Trophoblast cell (in vitro differentiated cells and primary cell): Measurements from ENCODE around the gene STX1A.

ENCODE experiments used
- DNase-seq, 2 donors: peaks; one replicate each; pipeline ENCODE4 v3.0.0-alpha.2; 2016
- H2AFZ ChIP-seq: 2 replicates; pipeline ENCODE4 v1.6.1; 2013; ENCODE audit warnings: low read length, moderate library complexity, mild to moderate bottlenecking; ENCODE audit not compliant: insufficient read depth, poor library complexity
- H2AK5ac ChIP-seq: 2 replicates; pipeline ENCODE4 v1.6.1; 2013; ENCODE audit warnings: mild to moderate bottlenecking, low read length
- H2BK120ac ChIP-seq: 2 replicates; pipeline ENCODE4 v1.6.1; 2013; ENCODE audit warnings: low read length, mild to moderate bottlenecking, moderate library complexity; ENCODE audit not compliant: insufficient read depth, poor library complexity
- H2BK12ac ChIP-seq: 2 replicates; pipeline ENCODE4 v1.6.1; 2013; ENCODE audit warnings: mild to moderate bottlenecking, low read length, moderate library complexity
- H2BK5ac ChIP-seq: 2 replicates; pipeline ENCODE4 v1.6.1; 2013; ENCODE audit warnings: low read length, low read depth, moderate library complexity, mild to moderate bottlenecking; ENCODE audit not compliant: poor library complexity
- H3K14ac ChIP-seq: 2 replicates; pipeline ENCODE4 v1.6.1; 2013; ENCODE audit warnings: mild to moderate bottlenecking, low read length
- H3K18ac ChIP-seq: 2 replicates; pipeline ENCODE4 v1.6.1; 2013; ENCODE audit warnings: mild to moderate bottlenecking, low read length
- H3K23ac ChIP-seq: 2 replicates; pipeline ENCODE4 v1.6.1; 2013; ENCODE audit warnings: low read length
- H3K27ac ChIP-seq: 2 replicates; pipeline ENCODE4 v1.5.1; 2013; ENCODE audit warnings: low read depth, mild to moderate bottlenecking, inconsistent platforms, low read length, moderate library complexity
- H3K27me3 ChIP-seq: 2 replicates; pipeline ENCODE4 v1.6.1; 2013; ENCODE audit warnings: inconsistent platforms, mild to moderate bottlenecking, low read length, moderate library complexity; ENCODE audit not compliant: insufficient read depth
- H3K36me3 ChIP-seq, 2 experiments: 1 replicate in 1 of 2; 2 replicates in 1 of 2; pipeline ENCODE4 v1.6.1; 2013; ENCODE audit warnings: low read length in 2 of 2, mild to moderate bottlenecking in 2 of 2, moderate library complexity in 1 of 2; ENCODE audit not compliant: insufficient read depth in 2 of 2, control insufficient read depth in 1 of 2
- H3K4ac ChIP-seq: 2 replicates; pipeline ENCODE4 v1.6.1; 2013; ENCODE audit warnings: low read depth, mild to moderate bottlenecking, low read length, moderate library complexity
- H3K4me1 ChIP-seq, 2 experiments: 1 replicate in 1 of 2; 2 replicates in 1 of 2; pipeline ENCODE4 v1.6.1; 2013; ENCODE audit warnings: low read length in 2 of 2, mild to moderate bottlenecking in 2 of 2, moderate library complexity in 1 of 2; ENCODE audit not compliant: insufficient read depth in 2 of 2, control insufficient read depth in 1 of 2
- H3K4me2 ChIP-seq: 2 replicates; pipeline ENCODE4 v1.6.1; 2013; ENCODE audit warnings: inconsistent platforms, mild to moderate bottlenecking, low read length, moderate library complexity
- H3K4me3 ChIP-seq: 2 replicates; pipeline ENCODE4 v1.5.1; 2013; ENCODE audit warnings: mild to moderate bottlenecking, low read depth, low read length, inconsistent platforms
- H3K79me1 ChIP-seq: one replicate; pipeline ENCODE4 v1.6.1; 2013; ENCODE audit warnings: low read length
- H3K79me2 ChIP-seq: 2 replicates; pipeline ENCODE4 v1.6.1; 2013; ENCODE audit warnings: low read length, mild to moderate bottlenecking; ENCODE audit not compliant: control insufficient read depth, insufficient read depth, poor library complexity
- H3K9ac ChIP-seq: 2 replicates; pipeline ENCODE4 v1.6.1; 2013; ENCODE audit warnings: mild to moderate bottlenecking, low read length
- H3K9me3 ChIP-seq: 2 replicates; pipeline ENCODE4 v1.6.1; 2013; ENCODE audit warnings: low read depth, mild to moderate bottlenecking, control low read depth, inconsistent platforms, low read length; ENCODE audit not compliant: insufficient read depth
- H4K12ac ChIP-seq: 2 replicates; pipeline ENCODE4 v1.6.1; 2013; ENCODE audit warnings: low read depth, mild to moderate bottlenecking, low read length, moderate library complexity
- H4K8ac ChIP-seq: 2 replicates; pipeline ENCODE4 v1.6.1; 2013; ENCODE audit warnings: low read depth, mild to moderate bottlenecking, low read length, moderate library complexity
- H4K91ac ChIP-seq: one replicate; pipeline ENCODE4 v1.6.1; 2013; ENCODE audit warnings: low read depth, mild to moderate bottlenecking, low read length, moderate library complexity
- WGBS: extraction: QIAGEN DNeasy Blood & Tissue Kit; methylation state at CpG from one replicate; pipeline ENCODE4 v1.1.7; 2013; ENCODE audit warnings: missing lambda C conversion rate; ENCODE audit not compliant: insufficient read length, insufficient coverage; ENCODE audit errors: extremely low coverage; 5-methylcytosine and 5-hydroxymethylcytosine counted together

STX1A gene

GRCh38 chr7:73683788-73684693, 35.4 kb downstream of the STX1A start:
- Histone ChIP-seq H2BK12ac (no peak overlapping the region), H3K27ac (no peak overlapping the region), H2BK5ac (no peak overlapping the region), H2BK120ac (peak overlapping the region; percentile 9), H3K9ac (peak overlapping the region; percentile 61), H4K8ac (peak overlapping the region; percentile 92), H3K14ac (peak overlapping the region; percentile 80), H3K4me1 (peaks cover 9 to 14% of the 10 kb centered on the region in 2 experiments), H3K4me3 (peak overlapping the region; percentile 87), H3K9me3 (no peaks in the 10 kb centered on the region), H3K18ac (peak overlapping the region; percentile 72), H3K4ac (peak overlapping the region; percentile 63), H3K36me3 (peaks cover 14% of the 10 kb centered on the region in 2 experiments), H3K4me2 (peak overlapping the region; percentile 90), H4K12ac (peak overlapping the region; percentile 74), H3K23ac (no peak overlapping the region), H4K91ac (peak overlapping the region; percentile 72), H3K79me1 (peaks cover 7% of the 10 kb centered on the region), H2AFZ (peak overlapping the region; percentile 89), H3K27me3 (no peaks in the 10 kb centered on the region), H3K79me2 (peaks cover 12% of the 10 kb centered on the region), H2AK5ac (no peak overlapping the region)
- no CpG with 5 or more reads among the region's 58 CpGs for WGBS
- peak in 1 of 2 donors; percentile 36 for DNase-seq

- Histone ChIP-seq H3K4me3 (peak within 1 kb of the TSS; percentile 98), H4K91ac (peak within 1 kb of the TSS; percentile 72), H3K27ac (no peak within 1 kb of the TSS), H4K12ac (peak within 1 kb of the TSS; percentile 74), H3K9ac (peak within 1 kb of the TSS; percentile 98), H3K27me3 (no peaks in the 10 kb centered on the region), H3K18ac (peak within 1 kb of the TSS; percentile 72), H3K4me2 (peak within 1 kb of the TSS; percentile 95), H3K4ac (peak within 1 kb of the TSS; percentile 63), H2AK5ac (no peak within 1 kb of the TSS), H3K14ac (peak within 1 kb of the TSS; percentile 80), H3K9me3 (no peaks in the 10 kb centered on the region), H3K4me1 (peaks cover 9 to 14% of the 10 kb centered on the region in 2 experiments), H3K36me3 (peaks cover 13 to 16% of the 10 kb centered on the region in 2 experiments), H2BK5ac (no peak within 1 kb of the TSS), H3K79me1 (peaks cover 7% of the 10 kb centered on the region), H2AFZ (peak within 1 kb of the TSS; percentile 89), H4K8ac (peak within 1 kb of the TSS; percentile 95), H3K79me2 (peaks cover 12% of the 10 kb centered on the region), H3K23ac (no peak within 1 kb of the TSS), H2BK12ac (no peak within 1 kb of the TSS), H2BK120ac (peak within 1 kb of the TSS; percentile 9)
- peak; percentile 90 to 91 for DNase-seq
- no CpG with 5 or more reads among the region's 68 CpGs for WGBS
These were observed 36.2 kb downstream of the STX1A start, which contains the start of the genes BUD23 and DNAJC30 for GRCh38 chr7:73683056-73683787. TSS of gene BUD23 (plus strand) at chr7:73683597. CDS start at chr7:73683626, 29 bp downstream. TSS of gene DNAJC30 (minus strand) at chr7:73683453. CDS start at chr7:73683423, 30 bp downstream.

- no peak overlapping the region for H3K23ac ChIP-seq
- no peak overlapping the region for H2BK120ac ChIP-seq
- no peaks in the 10 kb centered on the region for H3K27me3 ChIP-seq
- WGBS = no CpG with 5 or more reads among the region's 33 CpGs
- peaks cover 16 to 18% of the 10 kb centered on the region in 2 experiments for H3K36me3 ChIP-seq
- H2BK5ac ChIP-seq = no peak overlapping the region
- H4K12ac ChIP-seq = peak overlapping the region; percentile 3
- peak overlapping the region; percentile 95 for H4K8ac ChIP-seq
- peak overlapping the region; percentile 98 for H3K9ac ChIP-seq
- H3K4ac ChIP-seq = peak overlapping the region; percentile 1
- peaks cover 1% of the 10 kb centered on the region for H3K9me3 ChIP-seq
- peak overlapping the region; percentile 72 for H3K14ac ChIP-seq
- no peak for DNase-seq
- H4K91ac ChIP-seq = peak overlapping the region; percentile 67
- H3K27ac ChIP-seq = no peak overlapping the region
- H3K18ac ChIP-seq = peak overlapping the region; percentile 0
- no peak overlapping the region for H2AK5ac ChIP-seq
- peaks cover 7% of the 10 kb centered on the region for H3K79me1 ChIP-seq
- H3K79me2 ChIP-seq = peaks cover 12% of the 10 kb centered on the region
- peaks cover 9 to 14% of the 10 kb centered on the region in 2 experiments for H3K4me1 ChIP-seq
- H3K4me2 ChIP-seq = peak overlapping the region; percentile 95
- H2BK12ac ChIP-seq = no peak overlapping the region
- peak overlapping the region; percentile 98 for H3K4me3 ChIP-seq
- peak overlapping the region; percentile 13 for H2AFZ ChIP-seq
These were observed 36.8 kb downstream of the STX1A start for GRCh38 chr7:73682745-73683055.

GRCh38 chr7:73681031-73681430, 38.4 kb downstream of the STX1A start:
- Histone ChIP-seq H3K9ac (no peak overlapping the region), H2BK5ac (no peak overlapping the region), H3K18ac (no peak overlapping the region), H3K36me3 (peaks cover 6 to 9% of the 10 kb centered on the region in 2 experiments), H4K91ac (no peak overlapping the region), H2AFZ (no peak overlapping the region), H3K4me2 (peak overlapping the region; percentile 34), H2AK5ac (no peak overlapping the region), H3K27ac (no peak overlapping the region), H2BK12ac (no peak overlapping the region), H3K9me3 (peaks cover 1% of the 10 kb centered on the region), H3K4me3 (no peak overlapping the region), H3K79me1 (peaks cover 7% of the 10 kb centered on the region), H4K8ac (no peak overlapping the region), H3K4ac (peak overlapping the region; percentile 30), H3K27me3 (no peaks in the 10 kb centered on the region), H2BK120ac (no peak overlapping the region), H3K4me1 (peaks cover 9 to 14% of the 10 kb centered on the region in 2 experiments), H3K79me2 (peaks cover 12% of the 10 kb centered on the region), H4K12ac (no peak overlapping the region), H3K23ac (no peak overlapping the region), H3K14ac (no peak overlapping the region)
- WGBS = no CpG with 5 or more reads among the region's 8 CpGs
- no peak for DNase-seq
